ENCODE results near the gene TP63. TPM values are rescaled to one million over a fixed set of nuclear protein-coding genes. Genes with fewer than 3 reads are reported as not detected.

The TP63 gene
- total RNA-seq, 2 donors from 2014 or later, result not detected

- Histone ChIP-seq H3K27me3 (no peaks in the 10 kb centered on the region), H3K9me3 (no peaks in the 10 kb centered on the region), H3K27ac (no peak overlapping the region), H3K36me3 (replicated peaks in 1 of 2; ENCODE audit: insufficient read depth in 1 of 2, low read depth in 2 of 2) (no peaks in the 10 kb centered on the region), H3K4me1 (no peaks in the 10 kb centered on the region), H3K4me3 (no peak overlapping the region)
- DNase-seq (no peak), ATAC-seq (no peak)
- TF ChIP-seq POLR2A (IDR thresholded peaks at IDR 0.05) (no peak), CTCF (IDR thresholded peaks at IDR 0.05) (no peak)
- whole genome bisulfite sequencing, 2 donors, result 23 to 32% methylated on average over 2 of the region's 2 CpGs
- intact Hi-C loops (cut with DNase I), result no loop called here
These were observed 208.4 kb downstream of the TP63 start for GRCh38 chr3:189839576-189839975.

- Histone ChIP-seq H3K36me3 (replicated peaks in 1 of 2; ENCODE audit: insufficient read depth in 1 of 2, low read depth in 2 of 2) (no peaks in the 10 kb centered on the region), H3K27ac (no peak overlapping the region), H3K27me3 (no peaks in the 10 kb centered on the region), H3K4me1 (no peaks in the 10 kb centered on the region), H3K9me3 (no peaks in the 10 kb centered on the region), H3K4me3 (no peak overlapping the region)
- WGBS, 2 donors, result 69 to 74% methylated on average over 13 of the region's 13 CpGs
- intact Hi-C loops (cut with DNase I), result no loop called here
- no peak for DNase-seq
- TF ChIP-seq POLR2A (IDR thresholded peaks at IDR 0.05) (no peak), CTCF (IDR thresholded peaks at IDR 0.05) (no peak)
- ATAC-seq, result no peak
These were observed 210.4 kb downstream of the TP63 start for GRCh38 chr3:189841473-189842205.

GRCh38 chr3:189842681-189843602 lies 211.8 kb downstream of the TP63 start:
- intact Hi-C loops (cut with DNase I), result no loop called here
- Histone ChIP-seq H3K4me3 (no peak overlapping the region), H3K9me3 (no peaks in the 10 kb centered on the region), H3K36me3 (replicated peaks in 1 of 2; ENCODE audit: insufficient read depth in 1 of 2, low read depth in 2 of 2) (no peaks in the 10 kb centered on the region), H3K4me1 (no peaks in the 10 kb centered on the region), H3K27ac (no peak overlapping the region), H3K27me3 (no peaks in the 10 kb centered on the region)
- DNase-seq (peak in 2 of 4 donors; percentile 3 to 20), ATAC-seq (no peak)
- TF ChIP-seq CTCF (IDR thresholded peaks at IDR 0.05) (no peak), POLR2A (IDR thresholded peaks at IDR 0.05) (no peak)
- WGBS, 2 donors, result 38 to 64% methylated on average over 15 to 19 of the region's 19 CpGs

- intact Hi-C loops (cut with DNase I), result no loop called here
- Histone ChIP-seq H3K36me3 (replicated peaks in 1 of 2; ENCODE audit: insufficient read depth in 1 of 2, low read depth in 2 of 2) (no peaks in the 10 kb centered on the region), H3K27me3 (no peaks in the 10 kb centered on the region), H3K4me3 (no peak overlapping the region), H3K27ac (no peak overlapping the region), H3K4me1 (no peaks in the 10 kb centered on the region), H3K9me3 (no peaks in the 10 kb centered on the region)
- TF ChIP-seq POLR2A (IDR thresholded peaks at IDR 0.05) (no peak), CTCF (IDR thresholded peaks at IDR 0.05) (no peak)
- 35 to 42% methylated on average over 3 of the region's 3 CpGs for WGBS, 2 donors
- ATAC-seq, result no peak
- DNase-seq, result no peak
These were observed 213.9 kb downstream of the TP63 start for GRCh38 chr3:189845069-189845468.

Measured in body of pancreas (tissue), 4 donors.